ENCODE results near the gene IL16. TPM values are rescaled to one million over a fixed set of nuclear protein-coding genes. Genes with fewer than 3 reads are reported as not detected.

IL16 gene
- total RNA-seq, 1 experiment from 2014 or later, result not detected

DNA sequence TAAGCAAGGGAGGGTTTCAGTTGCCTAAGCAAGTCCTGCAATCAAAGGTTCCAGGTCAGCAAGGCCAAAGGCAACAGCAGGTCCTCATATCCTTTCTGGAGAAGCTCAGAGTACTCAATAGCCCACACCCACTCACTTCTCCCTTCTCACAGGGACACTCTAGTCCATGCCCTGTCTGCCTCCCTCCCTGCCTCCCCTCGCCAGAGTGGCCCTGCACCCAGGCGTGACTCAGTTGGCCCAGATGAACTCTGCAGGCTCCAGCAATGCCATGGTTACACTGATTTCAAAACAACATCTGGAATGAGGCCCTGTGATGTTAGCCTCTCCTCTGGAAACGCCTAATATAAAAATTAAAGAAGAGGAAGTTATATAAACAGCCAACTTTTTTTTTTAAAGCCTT, 32.9 kb downstream of the IL16 start:
- no peak overlapping the region for H3K27ac ChIP-seq
- no peak for DNase-seq (ENCODE audit: low read depth in 1 of 2, low spot score in 2 of 2)

GRCh38 chr15:81235276-81236123, 38.8 kb downstream of the IL16 start:
- Histone ChIP-seq H3K27ac (peak overlapping the region; percentile 69), H3K36me3 (no peaks in the 10 kb centered on the region), H3K9me3 (replicated peaks) (no peaks in the 10 kb centered on the region), H3K4me1 (replicated peaks) (peaks cover 24% of the 10 kb centered on the region), H3K4me3 (no peak overlapping the region), H3K27me3 (replicated peaks) (no peaks in the 10 kb centered on the region)
- peak in 1 of 2 experiments; percentile 88 for DNase-seq (ENCODE audit: low read depth in 1 of 2, low spot score in 2 of 2)

More for the DNA sequence above, 32.9 kb downstream of the IL16 start:
- Histone ChIP-seq H3K4me3 (no peak overlapping the region), H3K27me3 (replicated peaks) (no peaks in the 10 kb centered on the region), H3K4me1 (replicated peaks) (no peaks in the 10 kb centered on the region), H3K9me3 (replicated peaks) (no peaks in the 10 kb centered on the region), H3K36me3 (no peaks in the 10 kb centered on the region)

- no peaks in the 10 kb centered on the region for H3K27me3 ChIP-seq (replicated peaks)
- no peak overlapping the region for H3K27ac ChIP-seq
- H3K4me1 ChIP-seq (replicated peaks), result peaks cover 24% of the 10 kb centered on the region
- H3K36me3 ChIP-seq, result no peaks in the 10 kb centered on the region
- no peak for DNase-seq (ENCODE audit: low read depth in 1 of 2, low spot score in 2 of 2)
- H3K4me3 ChIP-seq, result no peak overlapping the region
- no peaks in the 10 kb centered on the region for H3K9me3 ChIP-seq (replicated peaks)
Observed at GRCh38 chr15:81239190-81239589, 42.5 kb downstream of the IL16 start.

GRCh38 chr15:81242778-81243177, 46.1 kb downstream of the IL16 start:
- Histone ChIP-seq H3K4me3 (no peak overlapping the region), H3K36me3 (no peaks in the 10 kb centered on the region), H3K9me3 (replicated peaks) (0 out of 2 replicates have a peak, but pooled peaks cover 2% of the 10 kb centered on the region), H3K4me1 (replicated peaks) (no peaks in the 10 kb centered on the region), H3K27me3 (replicated peaks) (no peaks in the 10 kb centered on the region), H3K27ac (no peak overlapping the region)
- no peak for DNase-seq (ENCODE audit: low read depth in 1 of 2, low spot score in 2 of 2)

- no peak for DNase-seq (ENCODE audit: low read depth in 1 of 2, low spot score in 2 of 2)
- Histone ChIP-seq H3K9me3 (replicated peaks) (0 out of 2 replicates have a peak, but pooled peaks cover 2% of the 10 kb centered on the region), H3K36me3 (no peaks in the 10 kb centered on the region), H3K4me3 (no peak overlapping the region), H3K27ac (no peak overlapping the region), H3K4me1 (replicated peaks) (no peaks in the 10 kb centered on the region), H3K27me3 (replicated peaks) (no peaks in the 10 kb centered on the region)
Observed at GRCh38 chr15:81244306-81244705, 47.6 kb downstream of the IL16 start.

DNA sequence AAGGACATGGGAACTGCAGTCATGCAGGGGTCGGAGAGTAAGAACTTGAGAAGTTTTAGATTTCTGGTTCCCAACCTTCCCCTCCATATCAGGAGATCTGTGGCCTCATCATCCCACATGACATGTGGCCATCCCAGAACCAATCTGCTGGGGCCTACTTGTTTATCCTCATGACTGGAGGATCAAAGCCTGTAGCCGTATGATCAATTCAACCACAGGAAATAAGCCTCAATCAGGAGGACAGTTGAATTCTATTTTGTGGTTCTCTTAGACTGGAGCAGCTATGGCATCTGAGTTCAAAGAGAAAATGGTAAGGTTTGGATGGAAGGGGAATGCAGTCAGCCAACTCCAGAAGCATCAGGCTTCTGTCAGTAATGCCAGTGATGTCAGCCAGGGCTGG, 57.2 kb downstream of the IL16 start:
- no peaks in the 10 kb centered on the region for H3K4me1 ChIP-seq (replicated peaks)
- no peak overlapping the region for H3K4me3 ChIP-seq
- peaks cover 6% of the 10 kb centered on the region; the same call in 1 of the 2 replicates for H3K27me3 ChIP-seq (replicated peaks)
- H3K27ac ChIP-seq, result no peak overlapping the region
- no peaks in the 10 kb centered on the region for H3K9me3 ChIP-seq (replicated peaks)
- DNase-seq (ENCODE audit: low read depth in 1 of 2, low spot score in 2 of 2), result no peak
- no peaks in the 10 kb centered on the region for H3K36me3 ChIP-seq

- Histone ChIP-seq H3K9me3 (replicated peaks) (no peaks in the 10 kb centered on the region), H3K36me3 (no peaks in the 10 kb centered on the region), H3K27me3 (replicated peaks) (peaks cover 6% of the 10 kb centered on the region; the same call in 1 of the 2 replicates), H3K27ac (no peak overlapping the region), H3K4me3 (no peak overlapping the region), H3K4me1 (replicated peaks) (no peaks in the 10 kb centered on the region)
- DNase-seq (ENCODE audit: low read depth in 1 of 2, low spot score in 2 of 2), result no peak
Observed at GRCh38 chr15:81254277-81254915, 57.7 kb downstream of the IL16 start.

GRCh38 chr15:81254916-81255290, 58.2 kb downstream of the IL16 start:
- no peaks in the 10 kb centered on the region for H3K36me3 ChIP-seq
- H3K9me3 ChIP-seq (replicated peaks), result no peaks in the 10 kb centered on the region
- H3K27ac ChIP-seq, result no peak overlapping the region
- no peaks in the 10 kb centered on the region for H3K4me1 ChIP-seq (replicated peaks)
- no peak for DNase-seq (ENCODE audit: low read depth in 1 of 2, low spot score in 2 of 2)
- peaks cover 6% of the 10 kb centered on the region; the same call in 1 of the 2 replicates for H3K27me3 ChIP-seq (replicated peaks)
- no peak overlapping the region for H3K4me3 ChIP-seq

DNA sequence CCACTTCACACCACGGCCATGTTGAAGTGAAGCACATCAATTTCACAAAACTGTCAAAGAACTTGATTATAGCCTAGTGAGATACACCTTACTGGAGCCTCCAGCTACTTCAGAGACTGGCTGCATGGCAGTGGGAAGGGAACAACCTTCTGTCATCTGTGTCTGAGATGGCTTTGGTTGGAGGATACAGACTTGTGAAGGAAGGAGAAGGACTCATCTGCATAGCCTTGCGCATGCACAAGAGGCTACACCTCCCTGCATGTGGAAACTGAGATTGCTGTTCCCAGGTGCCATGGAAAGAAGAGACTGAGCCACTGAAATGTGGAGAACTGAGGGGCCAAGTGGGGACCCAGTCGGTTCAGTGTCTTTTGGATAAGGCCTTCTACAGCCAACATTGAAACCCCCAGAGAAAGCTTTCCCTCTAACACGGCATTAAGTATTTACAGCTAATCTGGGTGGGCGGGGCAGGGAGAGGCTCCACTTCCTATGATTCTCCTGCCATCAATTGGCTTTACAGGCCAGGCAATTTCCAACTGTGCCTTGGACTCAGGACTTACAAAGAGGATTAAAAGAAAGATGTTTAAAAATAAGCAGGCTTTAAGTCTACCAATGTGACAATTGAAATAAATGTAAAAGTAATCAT, 58.8 kb downstream of the IL16 start:
- H3K4me1 ChIP-seq (replicated peaks), result no peaks in the 10 kb centered on the region
- H3K27ac ChIP-seq, result no peak overlapping the region
- no peak for DNase-seq (ENCODE audit: low read depth in 1 of 2, low spot score in 2 of 2)
- no peaks in the 10 kb centered on the region for H3K9me3 ChIP-seq (replicated peaks)
- peaks cover 6% of the 10 kb centered on the region; the same call in 1 of the 2 replicates for H3K27me3 ChIP-seq (replicated peaks)
- H3K4me3 ChIP-seq, result no peak overlapping the region
- no peaks in the 10 kb centered on the region for H3K36me3 ChIP-seq

DNA sequence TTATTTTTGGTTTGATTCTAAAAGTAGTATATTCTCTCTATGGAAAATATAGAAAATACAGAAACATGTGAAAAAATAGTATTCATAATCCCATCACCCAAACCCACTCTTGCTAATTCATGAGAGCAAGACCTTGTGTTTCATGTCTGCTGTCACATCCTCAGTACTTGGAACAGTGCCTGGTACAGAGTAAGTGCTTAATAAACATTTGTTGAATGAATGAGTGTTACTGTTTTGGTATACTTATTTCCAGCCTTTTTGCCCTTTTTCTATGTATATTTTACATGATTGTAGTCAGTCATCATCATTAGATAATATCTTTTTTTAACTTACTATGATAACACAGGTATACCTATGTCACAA, 59.3 kb downstream of the IL16 start:
- Histone ChIP-seq H3K4me1 (replicated peaks) (no peaks in the 10 kb centered on the region), H3K9me3 (replicated peaks) (no peaks in the 10 kb centered on the region), H3K27me3 (replicated peaks) (peaks cover 6% of the 10 kb centered on the region; the same call in 1 of the 2 replicates), H3K36me3 (no peaks in the 10 kb centered on the region), H3K4me3 (no peak overlapping the region), H3K27ac (no peak overlapping the region)
- DNase-seq (ENCODE audit: low read depth in 1 of 2, low spot score in 2 of 2), result no peak

GRCh38 chr15:81256916-81257315, 60.2 kb downstream of the IL16 start:
- H3K9me3 ChIP-seq (replicated peaks), result no peaks in the 10 kb centered on the region
- peaks cover 6% of the 10 kb centered on the region; the same call in 1 of the 2 replicates for H3K27me3 ChIP-seq (replicated peaks)
- no peaks in the 10 kb centered on the region for H3K4me1 ChIP-seq (replicated peaks)
- H3K36me3 ChIP-seq, result no peaks in the 10 kb centered on the region
- peak in 1 of 2 experiments; percentile 24 for DNase-seq (ENCODE audit: low read depth in 1 of 2, low spot score in 2 of 2)
- no peak overlapping the region for H3K4me3 ChIP-seq
- no peak overlapping the region for H3K27ac ChIP-seq

GRCh38 chr15:81257435-81257834, 60.8 kb downstream of the IL16 start:
- Histone ChIP-seq H3K27me3 (replicated peaks) (peaks cover 6% of the 10 kb centered on the region; the same call in 1 of the 2 replicates), H3K4me1 (replicated peaks) (no peaks in the 10 kb centered on the region), H3K4me3 (no peak overlapping the region), H3K9me3 (replicated peaks) (no peaks in the 10 kb centered on the region), H3K36me3 (no peaks in the 10 kb centered on the region), H3K27ac (no peak overlapping the region)
- DNase-seq (ENCODE audit: low read depth in 1 of 2, low spot score in 2 of 2), result no peak

- no peaks in the 10 kb centered on the region for H3K4me1 ChIP-seq (replicated peaks)
- peaks cover 3% of the 10 kb centered on the region; the same call in 1 of the 2 replicates for H3K27me3 ChIP-seq (replicated peaks)
- H3K4me3 ChIP-seq, result no peak overlapping the region
- no peak overlapping the region for H3K27ac ChIP-seq
- no peak for DNase-seq (ENCODE audit: low read depth in 1 of 2, low spot score in 2 of 2)
- H3K9me3 ChIP-seq (replicated peaks), result no peaks in the 10 kb centered on the region
- H3K36me3 ChIP-seq, result no peaks in the 10 kb centered on the region
Observed at GRCh38 chr15:81258455-81258854, 61.8 kb downstream of the IL16 start.

Data from SJSA1 (cell line).